Subcutaneous abdominal adipose tissue (tissue), 5 donors: Measurements from ENCODE around the gene ZNF777.
"Not testable (repeated sequence)": the region's sequence is repeated elsewhere in the genome, so short reads cannot be mapped to it uniquely, and the experiment has no call there.

Source experiments
- H3K27ac ChIP-seq: one replicate; pipeline ENCODE4 v1.7.0; 2013; ENCODE audit warnings: low read depth, mild to moderate bottlenecking, inconsistent platforms, low read length, moderate library complexity
- H3K27me3 ChIP-seq, 5 donors: one replicate each; pipeline ENCODE4 v1.7.0; 2013; ENCODE audit warnings: low read length in 5 of 5, inconsistent platforms in 1 of 5; ENCODE audit not compliant: control insufficient read depth in 5 of 5, insufficient read depth in 4 of 5
- H3K36me3 ChIP-seq, 5 donors: one replicate each; pipeline ENCODE4 v1.7.0; 2013; ENCODE audit warnings: low read length in 5 of 5; ENCODE audit not compliant: control insufficient read depth in 5 of 5, insufficient read depth in 5 of 5
- H3K4me1 ChIP-seq, 5 donors: one replicate each; pipeline ENCODE4 v1.7.0; 2013; ENCODE audit warnings: low read length in 5 of 5, mild to moderate bottlenecking in 3 of 5, moderate library complexity in 1 of 5; ENCODE audit not compliant: control insufficient read depth in 5 of 5, insufficient read depth in 5 of 5
- H3K4me3 ChIP-seq, 5 donors: one replicate each; pipeline ENCODE4 v1.7.0; 2013; ENCODE audit warnings: low read length in 5 of 5, low read depth in 1 of 5
- H3K9ac ChIP-seq, 5 donors: one replicate each; pipeline ENCODE4 v1.7.0; 2013; ENCODE audit warnings: low read length in 5 of 5, mild to moderate bottlenecking in 4 of 5, moderate library complexity in 3 of 5
- H3K9me3 ChIP-seq, 5 donors: one replicate each; pipeline ENCODE4 v1.7.0; 2013; ENCODE audit warnings: low read length in 5 of 5; ENCODE audit not compliant: control insufficient read depth in 5 of 5
- donor health status: healthy.
- donor health status: healthy.
- donor health status: healthy.
- donor health status: healthy.
- donor health status: healthy.

The ZNF777 gene

DNA sequence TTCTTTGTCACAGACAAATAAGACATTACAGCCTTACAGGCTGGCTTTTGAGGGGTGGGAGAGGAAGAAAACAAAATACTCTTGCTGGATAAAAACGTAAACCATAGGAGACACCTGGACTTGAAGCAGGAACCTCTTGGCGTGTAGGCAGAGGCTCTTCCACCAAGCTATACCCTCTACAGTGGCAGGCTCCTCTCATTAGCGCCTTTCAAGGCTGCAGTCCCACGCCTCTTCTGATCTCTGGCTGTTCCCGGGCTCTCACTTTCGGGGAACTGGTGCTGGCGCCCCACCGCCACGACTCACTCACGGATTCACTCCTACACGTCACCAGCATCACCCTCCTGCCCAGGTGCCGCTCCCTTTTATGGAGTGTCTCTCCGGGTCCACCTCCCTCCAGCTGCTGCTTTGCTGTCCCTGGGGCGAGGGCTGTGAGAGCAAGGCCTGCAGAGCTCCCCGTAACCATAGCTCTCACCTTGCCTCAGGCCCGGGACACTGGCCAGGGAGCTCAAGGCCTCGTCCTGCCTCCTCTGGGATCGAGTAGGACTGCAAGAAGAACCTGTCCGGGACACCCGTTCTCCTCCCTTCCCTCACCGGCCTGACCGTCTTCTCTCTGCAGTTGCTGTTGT, 62.6 kb downstream of the ZNF777 start:
- H3K36me3 ChIP-seq, result no peaks in the 10 kb centered on the region
- no peak overlapping the region for H3K4me3 ChIP-seq
- no peak overlapping the region for H3K27ac ChIP-seq

DNA sequence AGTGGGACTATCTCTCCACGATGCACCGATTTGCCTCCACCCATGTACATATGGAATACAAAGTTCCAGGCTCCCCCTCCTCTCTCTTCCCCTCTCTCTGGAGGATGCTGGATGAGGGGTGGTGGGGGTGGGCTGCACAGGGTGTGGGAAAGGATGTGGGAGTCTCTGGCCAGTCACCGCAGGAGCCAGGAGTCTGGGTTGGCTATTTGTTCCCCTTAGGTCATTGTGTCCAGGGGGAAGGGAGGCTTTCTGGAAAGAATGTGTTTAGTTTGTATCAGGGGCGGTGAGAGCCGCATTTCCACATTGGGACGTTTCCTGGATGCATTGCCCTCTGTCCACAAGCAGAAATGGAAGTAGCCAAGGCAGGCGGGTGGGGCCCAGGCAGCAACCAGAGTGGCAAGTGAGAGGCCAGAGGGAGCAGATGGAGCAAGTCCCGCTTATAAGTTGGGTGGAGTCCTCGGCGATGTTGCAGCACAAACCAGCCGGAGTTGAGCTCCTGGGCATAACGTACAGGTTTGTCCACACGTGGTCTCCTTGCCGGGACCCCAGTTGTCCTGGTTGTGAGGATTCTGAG, 63.3 kb downstream of the ZNF777 start:
- H3K4me1 ChIP-seq, result no peaks in the 10 kb centered on the region
- H3K4me3 ChIP-seq, result no peak overlapping the region
- H3K36me3 ChIP-seq, result no peaks in the 10 kb centered on the region
- H3K9ac ChIP-seq, result no peak overlapping the region
- no peak overlapping the region for H3K27ac ChIP-seq
- H3K9me3 ChIP-seq, result peaks cover 8 to 12% (median 10%) of the 10 kb centered on the region in 5 donors
- peaks cover 2 to 18% (median 6%) of the 10 kb centered on the region in 5 donors for H3K27me3 ChIP-seq

More for the DNA sequence above, 62.6 kb downstream of the ZNF777 start:
- no peak overlapping the region for H3K9ac ChIP-seq
- H3K27me3 ChIP-seq, result peaks cover 2 to 18% (median 6%) of the 10 kb centered on the region in 5 donors
- H3K9me3 ChIP-seq, result peaks cover 8 to 12% (median 10%) of the 10 kb centered on the region in 5 donors
- H3K4me1 ChIP-seq, result no peaks in the 10 kb centered on the region

DNA sequence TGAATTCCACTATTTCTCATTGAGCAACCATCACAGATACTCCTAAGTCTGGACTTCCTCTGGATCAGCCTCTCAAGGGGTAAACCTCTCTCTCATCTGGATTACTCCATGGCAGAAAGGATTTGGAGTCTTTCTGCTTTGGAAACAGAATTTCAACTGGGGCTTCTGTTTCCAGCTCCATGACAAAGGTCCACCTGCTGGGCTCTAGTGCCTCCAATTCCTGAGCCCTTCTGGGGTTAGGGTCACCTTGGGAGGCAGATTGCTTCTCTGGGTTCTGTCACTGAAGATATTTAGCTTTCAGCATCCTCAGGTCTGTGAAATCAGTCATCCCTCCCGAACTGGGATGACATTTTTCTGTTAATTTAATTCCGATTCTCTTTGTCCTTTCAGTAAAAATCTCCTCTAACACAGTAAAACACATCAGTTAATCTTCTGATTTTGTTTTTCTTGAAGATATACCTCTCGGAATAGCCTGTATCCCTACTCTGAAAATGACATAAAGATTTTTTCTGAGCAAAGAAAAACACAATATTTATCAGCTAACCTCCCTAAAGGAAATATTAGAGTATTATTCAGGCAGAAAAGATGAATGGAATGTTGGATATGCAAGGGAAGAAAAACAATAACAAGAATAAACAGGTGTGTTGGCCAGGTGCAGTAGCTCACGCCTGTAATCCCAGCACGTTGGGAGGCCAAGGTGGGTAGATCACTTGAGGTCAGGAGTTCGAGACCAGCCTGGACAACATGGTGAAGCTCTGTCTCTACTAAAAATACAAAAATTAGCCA, 72.1 kb downstream of the ZNF777 start:
- not testable (repeated sequence) for H3K9me3 ChIP-seq, H3K4me3 ChIP-seq, H3K9ac ChIP-seq, H3K27me3 ChIP-seq, H3K36me3 ChIP-seq, H3K27ac ChIP-seq, H3K4me1 ChIP-seq

DNA sequence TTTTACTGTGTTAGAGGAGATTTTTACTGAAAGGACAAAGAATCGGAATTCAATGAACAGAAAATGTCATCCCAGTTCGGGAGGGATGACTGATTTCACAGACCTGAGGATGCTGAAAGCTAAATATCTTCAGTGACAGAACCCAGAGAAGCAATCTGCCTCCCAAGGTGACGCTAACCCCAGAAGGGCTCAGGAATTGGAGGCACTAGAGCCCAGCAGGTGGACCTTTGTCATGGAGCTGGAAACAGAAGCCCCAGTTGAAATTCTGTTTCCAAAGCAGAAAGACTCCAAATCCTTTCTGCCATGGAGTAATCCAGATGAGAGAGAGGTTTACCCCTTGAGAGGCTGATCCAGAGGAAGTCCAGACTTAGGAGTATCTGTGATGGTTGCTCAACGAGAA, 74.3 kb downstream of the ZNF777 start:
- H3K9ac ChIP-seq, H3K27ac ChIP-seq, H3K4me1 ChIP-seq, H3K36me3 ChIP-seq, H3K9me3 ChIP-seq, H3K4me3 ChIP-seq, H3K27me3 ChIP-seq: not testable (repeated sequence)

DNA sequence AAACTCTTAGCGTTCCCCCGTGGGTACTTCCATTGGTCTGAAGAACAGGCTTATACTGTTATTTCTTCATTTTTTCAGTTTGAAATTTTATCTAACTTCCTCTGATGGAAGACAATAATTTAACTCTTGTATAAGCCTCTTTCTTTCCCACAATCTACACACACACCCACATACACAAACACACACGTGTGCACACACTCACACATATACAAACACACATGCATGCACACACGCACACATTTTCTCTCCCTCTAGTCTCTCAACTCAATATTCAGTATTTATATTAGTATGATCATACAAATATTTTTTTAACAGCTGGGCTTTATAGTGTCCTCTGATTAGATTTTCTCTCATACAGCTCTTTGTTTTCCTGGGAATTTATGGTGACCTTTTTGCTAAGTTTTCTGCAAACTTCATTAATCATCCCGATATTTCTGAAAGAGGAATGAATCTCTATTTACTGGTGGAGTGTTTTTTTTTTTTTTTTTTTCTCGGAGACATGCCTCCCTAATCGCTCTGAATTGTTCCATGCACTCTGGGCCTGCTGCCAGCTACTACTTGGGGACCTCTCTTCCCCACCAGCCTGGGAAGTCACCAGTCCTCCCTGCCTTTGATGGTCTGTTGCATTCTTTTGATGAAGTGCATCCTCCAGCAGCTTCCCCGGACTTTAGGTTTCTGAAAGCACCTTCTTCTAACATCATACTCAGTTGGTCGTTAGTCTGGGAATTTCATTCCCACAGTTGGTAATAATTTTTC, 75.5 kb downstream of the ZNF777 start:
- H3K27me3 ChIP-seq, result peaks cover 0 to 7% (median 5%) of the 10 kb centered on the region in 5 donors
- no peaks in the 10 kb centered on the region for H3K36me3 ChIP-seq
- H3K9ac ChIP-seq, result no peak overlapping the region
- no peak overlapping the region for H3K4me3 ChIP-seq
- H3K27ac ChIP-seq, result no peak overlapping the region
- H3K4me1 ChIP-seq, result no peaks in the 10 kb centered on the region
- H3K9me3 ChIP-seq, result peaks cover 4 to 13% (median 7%) of the 10 kb centered on the region in 5 donors
